Astrocyte of the cerebellum (primary cell): ENCODE measurements around the gene BMP8A.

Experiments used
- DNase-seq: peaks from one replicate; pipeline ENCODE4 v3.0.0-alpha.2; 2011; ENCODE audit warnings: low read depth
- H3K4me3 ChIP-seq: 2 replicates; pipeline ENCODE4 v1.5.1; 2011; ENCODE audit warnings: mild to moderate bottlenecking, low read depth, low read length, moderate library complexity
- CTCF ChIP-seq: IDR thresholded peaks from 2 replicates; pipeline ENCODE4 v1.5.1; 2012; ENCODE audit warnings: low read length, low read depth, moderate library complexity, mild to moderate bottlenecking; ENCODE audit errors: missing control alignments
- in situ Hi-C: cut with HindIII; loops from 2 replicates; pipeline ENCODE4 v1.10.0; 2017; ENCODE audit warnings: low sequenced_read_pairs

BMP8A gene

GRCh38 chr1:39574646-39575045 is 83.2 kb downstream of the BMP8A start:
- peak overlapping the region; percentile 82 for H3K4me3 ChIP-seq
- in situ Hi-C loops = no loop called here
- TF ChIP-seq CTCF = no peak
- DNase-seq = no peak
